Dermis microvascular lymphatic vessel endothelial cell (primary cell): ENCODE results near the gene TM4SF20. TPM values are rescaled to one million over a fixed set of nuclear protein-coding genes. Genes with fewer than 3 reads are reported as not detected.

Source experiments
- DNase-seq, 2 donors: peaks; one replicate each; pipeline versions ENCODE4 v3.0.0 to v3.0.0-alpha.2; 2010; ENCODE audit warnings: low read depth in 2 of 2
- total RNA-seq: library from RNA; depleted of rRNA; stranded (reverse); fragments of >200 nt; gene quantifications from 2 replicates; pipeline ENCODE4 v1.2.1, GENCODE V29; 2014

TM4SF20 gene, protein sequence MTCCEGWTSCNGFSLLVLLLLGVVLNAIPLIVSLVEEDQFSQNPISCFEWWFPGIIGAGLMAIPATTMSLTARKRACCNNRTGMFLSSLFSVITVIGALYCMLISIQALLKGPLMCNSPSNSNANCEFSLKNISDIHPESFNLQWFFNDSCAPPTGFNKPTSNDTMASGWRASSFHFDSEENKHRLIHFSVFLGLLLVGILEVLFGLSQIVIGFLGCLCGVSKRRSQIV
- total RNA-seq: not detected in 2 replicates

DNA sequence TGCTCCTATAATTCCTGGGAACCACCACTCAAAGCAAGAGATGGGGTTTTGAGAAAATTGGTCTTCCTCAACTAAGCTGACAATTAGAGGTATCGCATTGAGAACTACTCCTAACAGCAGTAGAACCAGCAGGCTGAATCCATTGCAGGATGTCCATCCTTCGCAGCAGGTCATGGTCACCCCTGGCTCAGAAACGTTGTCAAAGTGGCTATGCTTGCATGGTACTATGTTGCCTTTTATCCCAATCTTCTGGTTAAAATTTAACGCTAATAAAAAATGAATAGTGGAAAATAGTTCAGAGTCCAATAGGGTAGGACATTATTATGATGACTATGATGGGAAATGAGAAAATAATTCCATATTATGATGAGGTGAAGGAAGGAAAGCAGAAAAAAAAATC, at the start of gene TM4SF20:
Gene TM4SF20 (minus strand): TSS at position 212 of the 400 bp plus-strand sequence. CDS start 38 bp downstream, at position 174.
- DNase-seq: no peak

DNA sequence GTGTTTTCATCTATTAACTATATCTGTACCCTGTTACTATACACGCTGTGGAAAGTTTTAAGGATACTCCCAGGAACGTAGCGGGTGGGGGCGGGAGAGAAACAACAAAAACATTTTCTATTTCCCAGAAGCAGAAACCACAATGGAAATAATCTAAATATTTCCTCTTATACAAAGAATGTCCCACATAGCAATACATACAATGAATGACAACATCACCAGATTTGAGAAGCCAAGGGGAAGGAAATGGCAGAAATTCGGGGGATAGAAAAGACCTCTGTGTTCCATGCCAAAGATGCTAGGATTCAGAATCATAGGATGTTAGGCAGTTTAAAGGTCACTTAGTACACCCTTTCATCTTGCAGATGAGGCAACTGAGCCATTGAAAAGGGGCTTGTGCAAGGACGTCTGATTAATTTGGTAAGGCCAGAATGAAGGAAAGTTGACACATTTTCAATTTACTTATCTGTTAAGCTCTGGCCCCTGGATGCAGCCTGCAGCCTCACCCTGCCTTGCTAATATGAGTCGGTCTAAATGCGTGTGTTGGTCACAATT, 49.7 kb upstream of the TM4SF20 start:
- DNase-seq: no peak

DNA sequence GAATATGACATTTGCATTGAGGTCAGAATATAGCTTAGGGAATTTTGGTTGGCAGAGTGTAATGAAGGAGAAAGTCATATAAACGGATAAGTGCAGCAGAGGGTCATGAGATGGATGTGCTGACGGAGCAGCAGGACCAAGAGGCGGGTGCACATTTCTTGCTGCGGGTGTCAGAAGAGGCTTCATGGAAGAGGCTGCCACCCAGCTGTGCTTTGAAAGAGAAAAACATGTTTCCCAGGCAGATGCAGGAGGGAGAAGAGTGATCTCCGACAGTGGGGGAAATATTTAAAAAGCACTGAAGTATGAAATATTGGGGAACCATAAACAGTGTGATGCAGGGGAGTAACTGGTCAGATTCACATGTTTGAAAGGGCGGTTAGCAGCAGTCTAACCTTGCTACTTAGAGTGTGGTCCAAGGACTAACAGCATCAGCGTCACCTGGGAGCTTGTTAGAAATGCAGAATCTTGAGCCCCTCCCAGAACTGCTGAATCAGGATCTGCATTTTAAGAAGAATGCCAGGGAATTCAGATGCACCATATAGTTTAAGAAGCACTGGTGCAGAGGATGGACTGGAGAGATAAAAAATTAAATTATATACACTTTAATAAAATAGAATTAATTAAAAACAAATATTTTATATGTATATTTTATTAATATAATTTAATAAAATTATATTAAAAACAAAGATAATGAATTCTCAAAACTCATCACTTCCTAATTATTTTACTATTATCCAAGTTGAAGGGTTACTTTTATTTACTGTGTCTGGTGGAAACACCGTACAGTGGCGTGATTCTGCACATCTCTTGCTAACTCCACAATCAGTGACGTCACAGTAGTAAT, 44.8 kb upstream of the TM4SF20 start:
- no peak for DNase-seq

DNA sequence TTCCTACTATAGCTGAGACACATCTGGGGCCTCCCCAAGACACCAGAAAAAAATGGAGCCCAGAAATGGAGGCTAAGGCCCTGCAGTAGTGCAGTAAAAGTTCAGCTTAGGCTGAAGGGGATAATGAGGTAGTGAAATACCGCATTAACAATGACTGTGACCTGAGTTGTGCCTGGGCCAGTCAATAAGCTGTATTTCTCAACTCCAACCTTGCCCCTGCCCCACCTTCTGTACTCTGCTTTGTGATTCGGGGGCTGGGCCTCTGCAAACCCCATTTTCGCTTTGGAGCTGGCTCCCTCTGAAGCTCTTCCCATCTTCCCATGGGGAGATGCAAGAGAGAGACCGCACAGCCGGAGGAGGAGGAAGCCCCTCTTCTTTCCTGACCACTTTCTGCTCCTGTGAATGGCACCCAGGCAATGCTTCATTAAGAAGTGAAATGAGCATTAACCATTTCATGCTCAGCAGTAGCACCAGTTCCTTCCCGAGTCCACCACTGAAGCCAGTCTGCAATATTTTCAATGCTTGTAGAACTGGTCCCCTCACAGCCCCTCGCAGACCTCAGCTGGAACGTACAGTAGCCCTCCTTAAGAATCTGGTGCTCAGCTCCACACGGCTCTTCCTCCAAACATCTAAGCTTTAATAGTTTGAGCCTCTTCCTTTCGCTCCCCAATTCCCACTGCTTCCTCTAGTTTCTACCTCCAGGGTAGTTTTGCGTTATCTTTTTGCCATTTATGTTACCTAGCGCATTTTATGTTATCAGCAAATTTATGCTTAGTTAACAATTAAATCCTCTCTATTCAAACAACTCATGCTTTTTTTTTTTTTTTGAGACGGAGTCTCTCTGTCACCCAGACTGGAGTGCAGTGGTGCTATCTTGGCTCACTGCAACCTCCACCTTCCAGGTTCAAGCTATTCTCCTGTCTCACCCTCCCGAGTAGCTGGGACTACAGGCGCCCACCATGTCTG, 41.3 kb upstream of the TM4SF20 start:
- DNase-seq: no peak

DNA sequence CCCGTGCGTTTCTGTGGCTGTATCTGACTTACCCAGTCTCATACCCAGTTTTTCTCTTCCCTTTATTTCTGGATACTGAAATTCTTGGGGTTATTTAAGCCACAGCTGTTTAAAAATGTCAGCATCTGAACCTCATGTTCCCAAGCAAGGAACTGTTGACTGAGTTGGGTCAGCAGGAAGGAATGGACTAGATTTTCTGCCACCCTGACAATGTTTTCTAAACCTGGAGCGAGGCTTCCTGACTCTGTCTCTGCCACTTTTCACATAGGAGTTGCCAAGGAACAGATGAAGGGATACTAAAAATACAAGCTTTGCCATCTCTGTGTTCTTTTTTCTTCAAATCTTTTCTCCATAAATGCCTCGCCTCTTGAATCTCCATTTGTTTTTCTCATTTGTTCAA, 37.6 kb upstream of the TM4SF20 start:
- DNase-seq: no peak

DNA sequence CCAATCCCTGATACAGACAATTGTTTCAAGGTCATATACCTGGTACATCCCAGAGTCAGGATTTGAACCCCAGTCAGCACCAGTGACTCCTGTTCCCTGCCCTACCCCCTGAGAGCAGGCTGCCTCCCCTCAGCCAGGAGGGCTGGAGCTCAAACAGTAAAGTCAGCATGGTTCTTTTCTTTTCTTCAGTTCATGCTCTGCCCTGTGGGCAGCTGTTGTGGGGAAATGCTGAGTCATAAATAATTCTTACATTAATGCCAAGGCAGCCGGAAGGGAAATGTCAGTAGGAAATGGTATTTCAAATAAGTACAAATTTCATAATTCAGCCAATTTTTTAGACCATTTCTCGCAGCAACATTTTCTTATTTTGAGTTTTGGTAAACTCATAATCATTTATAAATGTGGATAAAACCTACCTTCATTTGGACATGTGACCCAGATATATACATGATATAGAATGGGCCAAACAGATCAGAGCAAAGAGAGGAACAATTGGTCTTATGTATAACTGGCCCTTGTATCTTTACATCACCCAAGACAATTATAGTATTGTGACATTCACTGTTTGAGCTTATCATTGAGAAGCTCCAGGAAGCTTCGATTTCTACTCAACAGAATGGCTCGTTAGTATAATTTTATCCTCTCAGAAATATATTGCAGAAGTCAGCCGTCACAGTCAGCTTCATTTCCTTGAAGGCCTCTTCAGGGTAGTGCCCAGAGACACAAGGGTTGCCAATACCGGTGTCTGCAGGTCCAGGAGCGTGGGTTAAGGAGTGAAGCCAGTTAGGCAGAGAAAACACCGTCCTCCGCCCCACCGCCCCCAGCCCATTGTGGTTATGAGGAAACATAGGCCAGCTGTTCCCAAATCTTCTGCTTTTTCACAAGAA, 36.7 kb upstream of the TM4SF20 start:
- DNase-seq: peak; percentile 48 to 77

DNA sequence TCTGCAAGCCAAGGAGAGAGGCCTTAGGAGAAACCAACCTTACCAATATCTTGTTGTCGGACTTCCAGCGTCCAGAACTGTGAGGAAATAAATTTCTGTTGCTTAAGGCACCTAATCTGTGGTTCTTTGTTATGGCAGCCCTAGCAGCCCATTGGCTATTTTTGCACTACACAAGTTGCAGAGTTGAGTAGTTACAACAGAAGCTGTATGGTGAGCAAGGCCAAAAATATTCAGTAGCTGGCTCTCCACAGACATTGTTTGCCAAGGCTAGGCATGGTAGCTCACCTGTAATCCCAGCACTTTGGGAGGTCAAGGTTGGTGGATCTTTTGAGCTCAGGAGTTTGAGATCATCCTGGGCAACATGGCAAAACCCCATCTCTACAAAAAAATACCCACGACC, 35.7 kb upstream of the TM4SF20 start:
- no peak for DNase-seq

DNA sequence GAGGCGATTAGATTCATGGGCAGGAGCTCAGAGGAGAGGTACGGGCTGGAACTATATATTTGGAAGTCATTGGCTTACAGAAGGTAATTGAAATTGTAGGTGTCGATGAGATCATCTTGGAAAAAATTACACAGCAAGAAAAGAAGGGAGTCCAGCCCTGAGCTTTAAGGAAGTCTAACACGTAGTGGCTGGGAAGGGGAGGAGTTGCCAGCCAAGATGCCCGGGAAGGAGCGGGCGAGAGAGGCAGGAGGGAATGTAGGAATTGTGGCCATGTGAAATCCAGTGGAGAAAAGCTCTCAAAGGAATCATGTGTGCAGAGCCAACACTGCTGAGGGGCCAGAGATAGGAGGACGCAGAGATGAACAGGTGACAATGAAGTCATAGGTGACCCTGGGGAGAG, 34.3 kb upstream of the TM4SF20 start:
- DNase-seq: no peak

DNA sequence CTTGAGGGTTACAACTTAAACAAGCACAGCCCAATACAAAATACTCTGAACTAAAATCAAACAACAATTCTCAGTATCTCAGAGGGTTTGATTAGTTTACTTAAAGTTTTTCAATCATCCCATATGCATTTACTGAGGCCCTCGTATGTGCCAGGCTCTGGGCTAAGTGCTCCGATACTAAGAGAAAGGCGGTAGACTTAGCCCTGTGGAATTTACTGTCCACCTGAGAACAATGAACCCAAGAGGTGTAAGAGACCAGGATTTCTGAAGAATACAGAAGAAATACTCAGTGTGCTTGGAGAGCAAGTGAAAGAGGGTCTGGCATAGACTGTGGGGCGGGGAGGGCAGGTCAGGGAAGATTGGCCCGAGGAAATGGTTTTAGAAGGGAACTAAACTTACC, 33.8 kb upstream of the TM4SF20 start:
- DNase-seq: no peak

DNA sequence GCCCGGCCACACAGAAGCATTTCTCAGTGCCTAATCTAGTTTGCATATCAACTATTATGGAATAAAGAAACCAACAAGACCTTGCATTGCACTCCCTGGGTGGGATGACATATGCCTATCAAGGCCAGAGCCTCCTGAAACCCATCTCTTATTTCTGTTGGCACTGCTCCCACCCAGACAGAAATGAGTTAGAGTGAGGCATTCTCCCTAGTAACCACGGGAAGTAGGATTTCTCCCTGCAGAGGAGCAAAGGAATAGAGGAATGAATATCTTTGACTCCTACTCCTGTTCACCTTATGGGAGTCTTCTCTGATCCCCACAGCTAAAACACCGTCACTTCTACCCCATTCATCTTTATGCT, 32.9 kb upstream of the TM4SF20 start:
- DNase-seq: no peak

DNA sequence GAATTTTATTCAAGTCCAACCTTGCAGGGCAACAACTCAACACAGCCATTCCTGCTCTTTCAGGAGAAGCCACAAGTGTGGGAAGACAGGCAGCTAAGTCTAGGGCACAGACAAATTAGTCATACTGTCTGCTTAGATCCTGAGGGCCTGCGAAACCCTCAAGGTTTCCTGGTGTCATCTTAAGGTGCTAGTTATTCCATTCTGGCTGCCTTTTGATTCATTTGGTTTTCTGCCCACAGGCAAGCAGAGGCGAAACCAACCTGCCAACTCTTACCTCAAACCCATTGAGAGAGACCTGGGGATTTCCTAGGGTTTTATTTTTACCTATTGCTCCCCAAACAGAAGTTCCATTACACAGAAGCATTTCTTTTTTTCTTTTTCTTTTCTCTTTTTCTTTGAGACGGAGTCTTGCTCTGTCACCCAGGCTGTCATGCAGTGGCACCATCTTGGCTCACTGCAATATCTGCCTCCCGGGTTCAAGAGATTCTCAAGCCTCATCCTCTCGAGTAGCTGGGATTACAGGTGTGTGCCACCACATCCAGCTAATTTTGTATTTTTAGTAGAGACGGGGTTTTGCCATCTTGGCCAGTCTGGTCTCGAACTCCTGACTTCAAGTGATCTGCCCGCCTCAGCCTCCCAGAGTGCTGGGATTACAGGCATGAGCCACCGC, 32.3 kb upstream of the TM4SF20 start:
- DNase-seq: no peak

DNA sequence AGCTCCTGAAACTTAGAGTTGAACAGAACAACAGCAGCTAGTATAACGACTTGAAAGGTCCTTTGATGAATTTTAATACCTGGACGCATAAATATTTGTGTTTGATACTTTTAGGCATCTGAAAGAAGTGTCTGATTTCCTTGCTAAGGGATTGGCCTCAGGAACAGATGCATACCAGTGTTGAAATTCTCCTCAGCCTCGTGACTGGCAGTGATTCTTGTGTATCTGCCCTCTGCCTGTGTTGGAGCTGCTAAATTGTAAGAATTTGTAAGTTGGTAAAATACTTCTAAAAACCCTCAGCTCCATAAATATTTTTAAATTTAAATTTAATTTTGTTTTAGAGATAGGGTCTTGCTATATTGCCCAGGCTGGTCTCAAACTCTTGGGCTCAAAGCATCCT, 31.1 kb upstream of the TM4SF20 start:
- no peak for DNase-seq

DNA sequence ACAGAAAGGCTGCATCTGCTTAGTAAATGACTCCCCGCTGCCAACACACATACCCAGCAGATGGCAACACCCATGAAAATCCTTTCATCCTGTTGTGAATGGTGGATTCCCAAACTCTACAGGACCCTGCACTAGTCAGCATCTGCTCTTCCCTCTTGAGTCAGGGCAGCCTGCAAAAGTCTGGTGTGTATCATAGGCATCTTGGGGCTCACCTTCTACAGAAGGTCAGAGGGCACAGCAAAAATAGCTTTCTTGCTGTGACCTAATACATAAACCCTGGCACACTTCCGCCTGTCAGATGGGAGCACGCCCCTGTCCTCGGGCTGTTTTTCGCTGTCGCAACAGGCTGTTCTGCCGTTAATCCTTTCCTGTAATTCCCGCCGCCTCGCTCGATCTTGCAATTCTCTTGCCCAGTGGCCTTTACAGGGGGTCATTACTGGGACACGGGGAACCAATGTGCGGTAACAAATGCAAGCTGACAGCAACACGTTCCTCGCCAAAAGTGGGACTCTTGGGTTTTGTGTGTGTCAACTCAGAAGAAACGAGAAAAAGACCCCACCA, 28.6 kb upstream of the TM4SF20 start:
- peak in 1 of 2 donors; percentile 8 for DNase-seq

DNA sequence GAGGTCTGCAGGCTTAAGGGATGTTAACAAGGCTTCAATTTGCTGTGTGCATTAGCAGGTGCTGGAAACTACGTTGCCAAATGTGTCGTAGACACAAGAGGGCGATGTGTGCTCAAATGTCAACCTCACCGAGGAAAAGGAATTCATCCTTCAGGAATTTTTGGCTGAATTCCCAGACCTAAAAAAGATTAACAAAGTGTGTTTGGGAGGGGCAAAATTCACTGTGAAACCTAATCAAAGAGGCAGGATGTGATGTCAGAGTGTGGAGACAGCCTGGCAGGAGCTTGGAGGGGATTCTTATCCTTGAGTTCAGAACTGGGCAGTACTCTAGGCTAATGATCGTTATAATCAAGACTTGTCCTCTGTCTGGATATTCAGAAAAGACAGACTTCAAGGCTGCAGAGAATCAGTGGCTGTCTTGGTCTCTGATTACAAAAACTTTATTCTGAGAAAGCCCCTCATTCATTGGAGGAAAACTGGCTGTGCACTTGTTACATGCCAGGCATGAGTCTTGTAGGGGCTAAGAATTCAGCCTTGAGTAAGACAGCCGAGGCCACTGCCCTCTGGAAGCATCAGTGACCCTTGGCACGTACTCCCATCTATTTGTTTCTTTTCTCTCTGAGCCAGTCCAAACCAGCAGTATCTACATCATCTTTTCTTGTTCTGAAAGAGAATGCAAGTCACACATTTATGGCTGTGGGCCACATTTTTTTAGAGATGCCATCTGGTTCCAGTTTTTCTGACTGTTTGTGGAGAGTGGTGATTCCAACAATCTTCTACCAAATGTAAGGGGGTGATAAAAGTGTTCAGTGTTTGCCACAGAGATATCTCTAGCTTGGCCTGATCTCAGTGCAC, 27.3 kb upstream of the TM4SF20 start:
- peak; percentile 87 to 93 for DNase-seq

DNA sequence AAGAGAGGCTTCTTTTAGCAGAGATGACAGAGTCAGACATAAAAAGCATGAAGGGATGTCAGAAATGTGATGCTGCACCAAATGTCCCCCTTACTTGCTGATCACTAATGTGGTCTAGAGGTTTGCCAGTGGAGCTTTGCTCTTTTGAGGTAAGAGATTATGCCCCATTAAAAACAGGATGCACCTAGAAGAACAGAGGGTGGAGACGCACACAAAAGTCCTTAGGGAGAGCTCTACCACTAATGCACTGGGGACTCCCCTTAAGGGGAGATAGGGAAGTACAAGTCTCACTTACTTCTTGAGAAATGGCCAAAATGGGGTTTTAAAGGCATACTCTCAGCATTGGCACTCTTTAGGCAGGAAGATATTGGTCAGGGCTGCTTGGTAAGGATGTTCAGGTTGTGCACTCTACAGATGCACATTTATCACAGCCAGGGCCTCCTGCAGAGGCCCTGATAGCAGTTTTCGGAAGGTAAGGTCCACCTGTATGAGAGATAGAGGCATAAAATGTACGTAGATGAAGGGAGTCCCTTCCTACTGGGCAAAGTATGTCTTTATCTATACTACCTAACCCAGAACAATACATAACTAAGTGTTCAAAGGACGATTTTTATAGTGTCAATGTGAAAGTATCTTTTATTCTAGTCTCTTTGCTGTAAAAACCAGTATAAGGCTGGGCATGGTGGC, 25.6 kb upstream of the TM4SF20 start:
- no peak for DNase-seq

DNA sequence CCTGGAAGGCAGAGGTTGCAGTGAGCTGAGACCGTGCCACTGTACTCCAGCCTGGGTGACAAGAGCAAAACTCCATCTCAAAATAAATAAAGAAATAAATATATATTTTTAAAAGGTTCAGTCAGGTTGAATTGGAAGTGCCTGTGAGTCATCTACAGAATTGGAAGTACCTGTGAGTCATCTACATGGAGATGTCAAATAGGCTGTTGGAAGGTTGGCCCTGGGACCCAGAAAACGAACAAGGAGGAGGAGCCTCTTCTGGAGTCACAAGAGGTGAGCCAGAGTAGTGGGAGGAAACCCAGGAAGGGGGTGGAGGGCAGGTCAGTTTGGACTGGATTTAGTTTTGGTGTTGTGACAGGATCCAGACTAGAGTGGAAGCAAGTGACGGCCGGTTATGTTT, 23.9 kb upstream of the TM4SF20 start:
- DNase-seq: no peak

DNA sequence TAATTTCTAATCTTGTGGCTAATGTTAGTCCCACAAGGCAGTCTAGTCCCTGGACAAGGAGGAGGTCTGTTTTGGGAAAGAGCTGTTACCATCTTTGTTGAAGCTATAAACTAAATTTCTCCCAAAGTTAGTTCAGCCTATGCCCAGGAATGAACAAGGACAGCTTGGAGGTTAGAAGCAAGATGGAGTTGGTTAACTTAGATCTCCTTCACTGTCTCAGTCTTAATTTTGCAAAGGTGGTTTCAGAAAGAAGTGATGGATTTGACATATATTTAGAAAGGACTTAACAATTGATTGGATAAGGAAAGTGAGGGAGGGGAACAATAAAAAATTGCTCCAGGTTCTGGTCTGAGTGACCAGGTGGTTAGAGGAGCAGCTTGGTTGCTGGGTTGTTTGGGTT, 23.2 kb upstream of the TM4SF20 start:
- DNase-seq: no peak

DNA sequence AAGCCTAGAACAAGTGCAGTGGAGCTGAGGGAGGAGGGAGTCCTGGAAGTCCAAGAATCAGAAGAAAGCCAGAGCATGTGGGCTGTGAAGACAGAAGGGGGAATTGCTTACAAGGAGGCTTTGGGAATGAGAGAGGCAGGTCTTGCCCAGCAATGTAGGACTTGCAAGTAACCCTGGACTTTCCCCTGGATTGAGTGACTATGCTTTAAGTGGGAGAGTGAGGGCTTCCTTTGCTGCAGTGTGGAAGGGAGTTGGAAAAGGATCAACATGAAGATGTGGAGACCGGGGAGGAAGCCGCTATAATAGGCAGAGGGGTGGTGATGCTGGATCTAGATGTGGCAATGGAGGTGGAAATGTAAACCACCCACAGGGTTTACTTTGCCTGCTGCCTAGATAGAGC, 22.4 kb upstream of the TM4SF20 start:
- DNase-seq: no peak
